Measurements from ENCODE around the gene AMHR2. TPM values are rescaled to one million over a fixed set of nuclear protein-coding genes. Genes with fewer than 3 reads are reported as not detected.
"Not testable (repeated sequence)": the region's sequence is repeated elsewhere in the genome, so short reads cannot be mapped to it uniquely, and the experiment has no call there.

The AMHR2 gene
- total RNA-seq, 1 donor from 2014 or later: not detected

DNA sequence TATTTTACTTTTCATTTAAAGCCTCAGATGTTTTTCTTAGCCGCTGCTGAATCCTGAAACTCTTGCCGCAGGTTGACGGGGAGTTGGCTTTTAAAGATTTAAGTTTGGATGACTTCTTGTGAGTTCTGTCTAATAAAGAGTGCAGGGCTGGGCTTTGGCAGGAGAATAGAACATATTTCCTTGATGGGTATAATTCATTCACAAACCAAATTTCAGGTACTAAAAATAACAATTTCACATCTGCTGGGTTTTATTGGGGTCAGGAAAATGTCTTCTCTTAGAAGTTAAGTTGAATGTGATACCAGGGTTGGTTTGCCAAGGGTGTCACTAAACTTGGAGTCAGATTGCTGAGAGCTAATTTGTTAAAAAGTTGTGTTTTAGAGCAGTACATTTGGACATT lies 34.0 kb upstream of the AMHR2 start:
- Mint-ChIP-seq H3K36me3 (ENCODE audit: low read depth, unreplicated experiment) (peaks cover 3% of the 10 kb centered on the region), H3K4me3 (ENCODE audit: unreplicated experiment) (peak overlapping the region; percentile 12), H3K9me3 (ENCODE audit: unreplicated experiment) (no peaks in the 10 kb centered on the region), H3K4me1 (ENCODE audit: low read depth, unreplicated experiment) (peaks cover 23% of the 10 kb centered on the region), H3K27ac (ENCODE audit: unreplicated experiment) (no peak overlapping the region), H3K27me3 (ENCODE audit: low read depth, unreplicated experiment) (no peaks in the 10 kb centered on the region)
- H4K20me1 ChIP-seq (ENCODE audit: insufficient read depth, low read length): peaks cover 37% of the 10 kb centered on the region
- no peaks in the 10 kb centered on the region for H3K9me3 ChIP-seq (ENCODE audit: insufficient read depth, low read depth, low read length)
- no peak overlapping the region for H3K9ac ChIP-seq (ENCODE audit: low read length)
- H3K4me3 ChIP-seq (ENCODE audit: insufficient read depth, low read depth, low read length): no peak overlapping the region
- TF ChIP-seq EZH2 (IDR thresholded peaks at IDR 0.05; ENCODE audit: insufficient read depth, low read length): no peak
- TF ChIP-seq, protein P1, sequence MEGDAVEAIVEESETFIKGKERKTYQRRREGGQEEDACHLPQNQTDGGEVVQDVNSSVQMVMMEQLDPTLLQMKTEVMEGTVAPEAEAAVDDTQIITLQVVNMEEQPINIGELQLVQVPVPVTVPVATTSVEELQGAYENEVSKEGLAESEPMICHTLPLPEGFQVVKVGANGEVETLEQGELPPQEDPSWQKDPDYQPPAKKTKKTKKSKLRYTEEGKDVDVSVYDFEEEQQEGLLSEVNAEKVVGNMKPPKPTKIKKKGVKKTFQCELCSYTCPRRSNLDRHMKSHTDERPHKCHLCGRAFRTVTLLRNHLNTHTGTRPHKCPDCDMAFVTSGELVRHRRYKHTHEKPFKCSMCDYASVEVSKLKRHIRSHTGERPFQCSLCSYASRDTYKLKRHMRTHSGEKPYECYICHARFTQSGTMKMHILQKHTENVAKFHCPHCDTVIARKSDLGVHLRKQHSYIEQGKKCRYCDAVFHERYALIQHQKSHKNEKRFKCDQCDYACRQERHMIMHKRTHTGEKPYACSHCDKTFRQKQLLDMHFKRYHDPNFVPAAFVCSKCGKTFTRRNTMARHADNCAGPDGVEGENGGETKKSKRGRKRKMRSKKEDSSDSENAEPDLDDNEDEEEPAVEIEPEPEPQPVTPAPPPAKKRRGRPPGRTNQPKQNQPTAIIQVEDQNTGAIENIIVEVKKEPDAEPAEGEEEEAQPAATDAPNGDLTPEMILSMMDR (IDR thresholded peaks at IDR 0.05; ENCODE audit: insufficient read depth, low read depth, low read length): no peak
- H3K27me3 ChIP-seq (ENCODE audit: insufficient read depth, low read length): no peaks in the 10 kb centered on the region
- H2AFZ ChIP-seq (ENCODE audit: low read depth, low read length): no peak overlapping the region
- H3K79me2 ChIP-seq (ENCODE audit: insufficient read depth, low read length): peaks cover 83% of the 10 kb centered on the region
- H3K4me2 ChIP-seq (ENCODE audit: low read length): no peak overlapping the region
- H3K27ac ChIP-seq (ENCODE audit: low read depth, low read length): no peak overlapping the region
- H3K36me3 ChIP-seq (ENCODE audit: insufficient read depth, low read length): peaks cover under 1% of the 10 kb centered on the region
- H3K4me1 ChIP-seq (ENCODE audit: insufficient read depth, low read length): peaks cover 10% of the 10 kb centered on the region
- FAIRE-seq (no peak), DNase-seq (ENCODE audit: low read depth) (no peak)

DNA sequence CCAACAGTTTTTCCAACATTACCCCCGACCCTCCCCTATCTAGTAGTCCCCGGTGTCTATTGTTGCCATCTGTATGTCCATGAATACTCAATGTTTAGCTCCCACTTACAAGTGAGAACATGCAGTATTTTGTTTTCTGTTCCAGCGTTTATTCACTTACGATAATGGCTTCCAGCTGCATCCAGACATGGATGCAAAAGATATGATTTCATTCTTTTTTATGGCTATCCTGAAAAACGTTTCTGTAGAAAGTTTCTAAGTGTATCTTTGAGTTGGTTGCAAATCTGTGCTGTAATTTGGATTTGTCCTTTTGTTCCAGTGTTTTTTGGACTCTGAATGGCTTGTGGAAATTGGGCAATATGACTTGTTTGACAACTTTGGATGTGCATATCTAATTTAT lies 31.9 kb upstream of the AMHR2 start:
- Histone ChIP-seq H3K36me3 (ENCODE audit: insufficient read depth, low read length) (no peaks in the 10 kb centered on the region), H3K79me2 (ENCODE audit: insufficient read depth, low read length) (peaks cover 82% of the 10 kb centered on the region), H3K4me2 (ENCODE audit: low read length) (no peak overlapping the region), H3K9ac (ENCODE audit: low read length) (no peak overlapping the region), H3K4me1 (ENCODE audit: insufficient read depth, low read length) (peaks cover 2% of the 10 kb centered on the region), H3K27me3 (ENCODE audit: insufficient read depth, low read length) (no peaks in the 10 kb centered on the region), H3K9me3 (ENCODE audit: insufficient read depth, low read depth, low read length) (no peaks in the 10 kb centered on the region), H3K4me3 (ENCODE audit: insufficient read depth, low read depth, low read length) (no peak overlapping the region), H4K20me1 (ENCODE audit: insufficient read depth, low read length) (peaks cover 36% of the 10 kb centered on the region), H3K27ac (ENCODE audit: low read depth, low read length) (no peak overlapping the region), H2AFZ (ENCODE audit: low read depth, low read length) (no peak overlapping the region)
- no peaks in the 10 kb centered on the region for H3K9me3 Mint-ChIP-seq (ENCODE audit: unreplicated experiment)
- no peaks in the 10 kb centered on the region for H3K36me3 Mint-ChIP-seq (ENCODE audit: low read depth, unreplicated experiment)
- H3K4me3 Mint-ChIP-seq (ENCODE audit: unreplicated experiment): no peak overlapping the region
- TF ChIP-seq EZH2 (IDR thresholded peaks at IDR 0.05; ENCODE audit: insufficient read depth, low read length): no peak
- TF ChIP-seq, protein P1 (IDR thresholded peaks at IDR 0.05; ENCODE audit: insufficient read depth, low read depth, low read length): no peak
- H3K27me3 Mint-ChIP-seq (ENCODE audit: low read depth, unreplicated experiment): no peaks in the 10 kb centered on the region
- H3K27ac Mint-ChIP-seq (ENCODE audit: unreplicated experiment): peak overlapping the region; percentile 47
- peaks cover 20% of the 10 kb centered on the region for H3K4me1 Mint-ChIP-seq (ENCODE audit: low read depth, unreplicated experiment)
- no peak for DNase-seq (ENCODE audit: low read depth)
- no peak for FAIRE-seq

DNA sequence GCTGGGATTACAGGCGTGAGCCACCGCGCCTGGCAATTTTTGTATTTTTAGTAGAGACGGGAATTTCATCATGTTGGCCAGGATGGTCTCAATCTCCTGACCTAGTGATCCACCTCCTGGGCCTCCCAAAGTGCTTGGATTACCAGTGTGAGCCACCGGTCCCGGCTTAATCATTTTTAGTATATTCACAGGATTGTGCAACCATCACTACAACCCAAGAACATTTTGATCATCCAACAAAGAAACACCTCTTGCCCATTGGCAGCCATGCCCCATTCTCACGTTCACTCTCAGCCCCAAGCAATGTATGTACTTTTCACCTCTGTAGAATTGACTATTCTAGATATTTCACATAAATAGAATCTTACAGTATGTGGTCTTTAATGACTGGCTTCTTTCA lies 23.8 kb upstream of the AMHR2 start:
- Histone ChIP-seq H3K4me1 (ENCODE audit: insufficient read depth, low read length) (no peaks in the 10 kb centered on the region), H3K27me3 (ENCODE audit: insufficient read depth, low read length) (no peaks in the 10 kb centered on the region), H3K9me3 (ENCODE audit: insufficient read depth, low read depth, low read length) (no peaks in the 10 kb centered on the region), H4K20me1 (ENCODE audit: insufficient read depth, low read length) (peaks cover 23% of the 10 kb centered on the region), H3K36me3 (ENCODE audit: insufficient read depth, low read length) (no peaks in the 10 kb centered on the region), H3K79me2 (ENCODE audit: insufficient read depth, low read length) (peaks cover 62% of the 10 kb centered on the region), H3K27ac (ENCODE audit: low read depth, low read length) (no peak overlapping the region), H3K4me3 (ENCODE audit: insufficient read depth, low read depth, low read length) (no peak overlapping the region), H3K9ac (ENCODE audit: low read length) (no peak overlapping the region), H2AFZ (ENCODE audit: low read depth, low read length) (no peak overlapping the region), H3K4me2 (ENCODE audit: low read length) (no peak overlapping the region)
- TF ChIP-seq, protein P1 (IDR thresholded peaks at IDR 0.05; ENCODE audit: insufficient read depth, low read depth, low read length): no peak
- no peak for TF ChIP-seq EZH2 (IDR thresholded peaks at IDR 0.05; ENCODE audit: insufficient read depth, low read length)
- Mint-ChIP-seq H3K4me1 (ENCODE audit: low read depth, unreplicated experiment) (no peaks in the 10 kb centered on the region), H3K36me3 (ENCODE audit: low read depth, unreplicated experiment) (no peaks in the 10 kb centered on the region), H3K9me3 (ENCODE audit: unreplicated experiment) (no peaks in the 10 kb centered on the region), H3K27ac (ENCODE audit: unreplicated experiment) (no peak overlapping the region), H3K4me3 (ENCODE audit: unreplicated experiment) (no peak overlapping the region), H3K27me3 (ENCODE audit: low read depth, unreplicated experiment) (no peaks in the 10 kb centered on the region)
- DNase-seq (ENCODE audit: low read depth) (no peak), FAIRE-seq (no peak)

DNA sequence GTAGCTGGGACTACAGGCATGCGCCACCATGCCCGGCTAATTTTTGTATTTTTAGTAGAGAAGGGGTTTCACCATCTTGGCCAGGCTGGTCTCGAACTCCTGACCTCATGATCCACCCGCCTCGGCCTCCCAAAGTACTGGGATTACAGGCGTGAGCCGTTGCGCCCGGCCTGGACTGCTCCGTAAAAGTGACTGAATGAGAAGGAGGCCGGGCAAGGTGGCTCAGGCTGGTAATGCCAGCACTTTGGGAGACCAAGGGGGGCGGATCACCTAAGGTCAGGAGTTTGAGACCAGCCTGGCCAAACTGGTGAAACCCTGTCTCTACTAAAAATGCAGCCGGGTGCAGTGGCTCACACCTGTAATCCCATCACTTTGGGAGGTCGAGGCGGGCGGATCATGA lies 21.3 kb upstream of the AMHR2 start:
- not testable (repeated sequence) for H3K9ac ChIP-seq (ENCODE audit: low read length); H3K9me3 ChIP-seq (ENCODE audit: insufficient read depth, low read depth, low read length); FAIRE-seq; H3K4me1 Mint-ChIP-seq (ENCODE audit: low read depth, unreplicated experiment); H3K4me3 ChIP-seq (ENCODE audit: insufficient read depth, low read depth, low read length); H3K27me3 ChIP-seq (ENCODE audit: insufficient read depth, low read length); H3K27ac ChIP-seq (ENCODE audit: low read depth, low read length); H3K27ac Mint-ChIP-seq (ENCODE audit: unreplicated experiment); H3K36me3 ChIP-seq (ENCODE audit: insufficient read depth, low read length); H3K4me2 ChIP-seq (ENCODE audit: low read length); H3K27me3 Mint-ChIP-seq (ENCODE audit: low read depth, unreplicated experiment); H3K36me3 Mint-ChIP-seq (ENCODE audit: low read depth, unreplicated experiment); H2AFZ ChIP-seq (ENCODE audit: low read depth, low read length); H3K4me1 ChIP-seq (ENCODE audit: insufficient read depth, low read length); H3K4me3 Mint-ChIP-seq (ENCODE audit: unreplicated experiment); DNase-seq (ENCODE audit: low read depth); H3K9me3 Mint-ChIP-seq (ENCODE audit: unreplicated experiment)
- Histone ChIP-seq H3K79me2 (ENCODE audit: insufficient read depth, low read length) (peaks cover 47% of the 10 kb centered on the region), H4K20me1 (ENCODE audit: insufficient read depth, low read length) (peaks cover 16% of the 10 kb centered on the region)
